Forelimb muscle (tissue), 1 donor: ENCODE data around the gene ADAM22. TPM values are rescaled to one million over a fixed set of nuclear protein-coding genes. Genes with fewer than 3 reads are reported as not detected.

Experiments
- polyA plus RNA-seq: library from polyadenylated mRNA; unstranded; fragments of 120-200 nt; gene quantifications from one replicate; pipeline ENCODE4 v1.2.1, GENCODE V29; 2013; ENCODE audit not compliant: insufficient read length

The ADAM22 gene
- polyA plus RNA-seq, 1 donor: 9.1 TPM

Other genes starting within 250 kb of the ADAM22 start
- gene SLC25A40, start 57.9 kb upstream of the ADAM22 start, polyA plus RNA-seq: 12.1 TPM
- gene DBF4, start 57.8 kb upstream of the ADAM22 start, polyA plus RNA-seq: 10.2 TPM